HG03439 (cell line): ENCODE data around the gene EML4.

ENCODE experiments used
- ATAC-seq: cut with Tn5 transposase; IDR thresholded peaks from one replicate; pipeline ENCODE4 v1.9.1; 2021; ENCODE audit warnings: mild to moderate bottlenecking, moderate library complexity; ENCODE audit not compliant: unreplicated experiment

Gene EML4

DNA sequence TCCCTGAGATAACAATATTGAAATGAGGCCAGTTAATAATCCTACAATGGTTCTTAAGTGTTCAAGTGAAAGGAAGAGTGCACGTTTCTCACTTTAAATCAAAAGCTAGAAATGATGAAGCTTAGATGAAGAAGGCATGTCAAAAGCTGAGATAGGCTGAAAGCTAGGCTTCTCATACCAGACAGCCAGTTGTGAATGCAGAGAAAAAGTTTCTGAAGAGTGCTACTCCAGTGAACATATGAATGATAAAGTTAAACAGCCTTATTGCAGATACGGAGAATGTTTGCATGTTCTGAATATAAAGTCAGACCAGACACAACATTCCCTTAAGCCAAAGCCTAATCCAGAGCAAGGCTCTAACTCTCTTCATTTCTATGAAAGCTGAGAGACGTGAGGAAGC is 51.4 kb downstream of the EML4 start:
- no peak for ATAC-seq

DNA sequence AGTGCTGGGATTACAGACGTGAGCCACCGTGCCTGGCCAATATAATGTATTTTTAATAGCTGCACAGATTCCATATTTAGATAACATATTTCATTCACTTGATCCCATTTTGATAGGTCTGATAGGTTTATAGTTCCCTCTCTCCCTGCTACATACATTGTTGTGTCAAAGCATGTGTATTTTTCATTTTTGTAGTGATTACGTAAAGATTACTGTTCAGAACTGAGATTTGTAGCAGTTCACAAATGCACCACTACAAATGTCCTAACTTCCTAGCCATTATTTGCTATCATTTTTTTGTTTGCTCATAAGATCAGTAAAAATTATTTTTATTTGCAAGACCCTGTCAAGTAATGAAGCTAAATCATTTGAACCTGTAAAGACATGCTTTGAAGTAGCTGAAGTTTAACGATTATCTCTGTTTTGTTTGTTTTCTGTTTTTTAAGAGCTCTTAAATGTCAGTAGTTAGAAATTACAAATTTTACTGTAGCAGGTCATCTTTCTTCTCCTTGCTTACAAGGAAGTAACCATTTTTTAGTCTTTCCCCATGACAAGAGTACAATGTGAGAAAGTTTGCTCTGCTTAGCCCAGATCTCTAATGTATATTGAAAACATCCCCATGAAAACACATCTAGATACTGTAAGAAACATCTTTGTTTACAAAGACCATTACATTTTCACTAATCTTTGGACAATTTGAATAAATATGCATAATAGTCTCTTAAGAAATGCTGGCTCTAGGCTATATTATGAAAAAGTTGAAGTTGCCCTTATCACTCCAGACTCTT is 54.1 kb downstream of the EML4 start:
- no peak for ATAC-seq

GRCh38 chr2:42223855-42224268 is 54.7 kb downstream of the EML4 start:
- no peak for ATAC-seq

GRCh38 chr2:42224422-42225067 is 55.4 kb downstream of the EML4 start:
- no peak for ATAC-seq

GRCh38 chr2:42225573-42225972 is 56.4 kb downstream of the EML4 start:
- ATAC-seq, result no peak

DNA sequence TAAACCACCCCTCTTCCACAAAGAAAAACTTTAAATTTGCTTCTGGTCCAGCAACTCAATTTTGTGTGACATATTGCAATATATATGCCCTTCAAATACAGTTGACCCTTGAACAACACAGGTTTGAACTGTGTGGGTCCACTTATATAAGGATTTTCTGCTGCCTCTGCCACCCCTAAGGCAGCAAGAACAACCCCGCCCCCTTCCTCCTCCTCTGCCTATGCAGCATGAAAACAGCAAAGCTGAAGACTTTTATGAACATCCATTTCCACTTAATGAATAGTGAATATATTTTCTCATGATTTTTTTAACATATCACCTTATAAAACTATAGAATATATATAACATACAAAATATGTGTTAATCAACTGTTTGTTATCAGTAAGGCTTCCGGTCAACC is 58.3 kb downstream of the EML4 start:
- ATAC-seq, result no peak

DNA sequence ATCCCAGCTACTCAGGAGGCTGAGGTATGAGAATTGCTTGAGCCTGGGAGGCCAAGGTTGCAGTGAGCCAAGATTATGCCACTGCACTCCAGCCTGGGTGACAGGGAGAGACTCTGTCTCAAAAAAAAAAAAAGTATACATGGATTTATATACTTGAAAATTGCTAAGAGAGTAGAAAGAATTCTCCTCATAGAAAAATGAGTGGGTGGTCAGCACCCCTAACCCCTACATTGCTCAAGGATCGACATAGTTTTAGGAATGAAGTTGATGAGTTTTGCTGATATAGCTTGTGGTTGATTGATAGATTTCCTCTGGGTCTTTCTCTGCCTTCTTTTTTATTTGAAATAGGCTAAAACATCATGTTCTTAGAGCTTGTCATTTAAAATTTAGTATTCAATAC is 58.9 kb downstream of the EML4 start:
- no peak for ATAC-seq

- ATAC-seq, result no peak
These were observed 60.8 kb downstream of the EML4 start for GRCh38 chr2:42229949-42230348.

DNA sequence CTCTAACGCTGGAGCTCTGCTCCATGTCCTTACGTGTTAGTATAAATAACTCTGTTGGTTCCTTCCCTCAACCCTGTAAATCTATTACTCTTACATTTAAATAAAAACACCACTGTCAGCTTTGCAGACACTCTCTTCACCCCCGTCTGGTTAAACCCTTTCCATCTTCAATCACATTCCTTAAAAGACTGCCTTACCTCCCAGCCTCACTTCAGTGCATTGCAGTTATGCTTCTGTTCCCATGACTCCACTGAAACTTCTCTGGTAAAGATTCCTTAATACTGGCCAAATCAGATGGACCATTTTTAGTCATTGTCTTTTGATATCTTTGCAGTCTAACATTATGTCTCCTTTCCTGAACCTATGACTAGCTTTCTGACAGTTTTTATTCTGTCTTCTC is 61.7 kb downstream of the EML4 start:
- ATAC-seq, result no peak

GRCh38 chr2:42232024-42232423 is 62.9 kb downstream of the EML4 start:
- no peak for ATAC-seq

DNA sequence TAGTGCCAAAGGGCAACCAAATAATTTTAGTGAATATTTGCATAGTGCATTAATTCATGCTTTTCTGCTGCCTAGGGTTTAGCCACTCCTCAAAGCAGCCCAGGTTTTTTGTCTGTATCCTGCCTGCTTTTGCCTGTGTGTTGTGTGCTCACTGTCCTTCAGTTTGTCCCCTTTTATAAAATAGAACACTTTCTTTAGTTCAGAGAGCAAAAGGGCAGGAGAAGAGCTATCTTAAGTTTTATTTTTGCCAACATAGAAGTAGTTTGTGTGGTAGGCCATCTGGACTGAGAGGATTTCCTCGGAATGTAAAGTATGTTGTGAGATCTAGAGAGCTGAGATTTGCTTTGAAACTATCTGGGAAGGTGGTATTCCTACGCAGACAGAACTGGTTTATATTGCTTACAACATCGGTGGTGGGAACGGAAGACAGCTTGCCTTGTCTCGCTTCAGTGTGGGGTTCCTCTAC is 64.9 kb downstream of the EML4 start:
- ATAC-seq, result no peak

DNA sequence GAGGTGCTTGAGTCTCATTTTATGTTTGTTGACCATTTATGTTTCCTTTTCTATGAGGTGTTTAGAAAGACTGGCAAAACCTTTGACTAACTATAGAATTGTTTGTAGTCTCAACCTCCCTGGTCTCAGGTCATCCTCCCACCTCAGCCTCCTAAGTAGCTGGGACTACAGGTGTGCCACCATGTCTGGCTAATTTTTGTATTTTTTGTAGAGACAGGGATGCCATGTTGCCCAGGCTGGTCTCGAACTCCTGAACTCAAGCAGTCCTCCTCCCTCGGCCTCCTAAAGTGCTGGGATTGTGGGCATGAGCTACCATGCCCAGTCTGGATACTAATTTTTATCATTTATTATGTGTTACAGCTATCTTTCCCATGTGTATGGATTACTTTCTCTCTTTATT is 67.8 kb downstream of the EML4 start:
- ATAC-seq, result no peak

DNA sequence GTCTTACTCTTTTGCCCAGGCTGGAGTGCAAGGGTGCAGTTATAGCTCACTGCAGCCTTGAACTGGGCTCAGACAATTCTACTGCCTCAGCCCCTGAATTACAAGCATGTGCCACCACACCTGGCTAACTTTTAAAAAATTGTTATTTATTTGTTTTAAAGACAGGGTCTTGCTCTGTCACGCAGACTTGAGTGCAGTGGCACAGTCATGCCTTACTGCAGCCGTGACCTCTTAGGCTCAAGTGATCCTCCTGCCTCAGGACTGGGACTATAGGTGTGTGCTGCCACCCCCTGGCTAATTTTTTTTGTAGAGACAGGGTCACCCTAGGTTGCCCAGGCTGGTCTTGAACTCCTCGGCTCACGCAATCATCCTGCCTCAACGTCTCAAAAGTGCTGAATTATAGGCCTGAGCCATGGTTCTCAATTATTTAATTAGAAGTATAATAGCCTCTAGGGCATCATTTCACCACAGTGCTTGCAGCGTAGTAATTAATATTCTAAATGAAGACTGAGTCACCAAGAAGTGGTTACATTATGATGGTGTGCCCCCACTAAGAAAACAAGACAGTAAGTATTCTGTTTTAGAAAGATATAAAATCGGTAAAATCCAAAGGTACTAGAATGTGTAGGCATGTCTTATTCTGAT is 69.6 kb downstream of the EML4 start:
- no peak for ATAC-seq

GRCh38 chr2:42239289-42239661 is 70.1 kb downstream of the EML4 start:
- no peak for ATAC-seq

DNA sequence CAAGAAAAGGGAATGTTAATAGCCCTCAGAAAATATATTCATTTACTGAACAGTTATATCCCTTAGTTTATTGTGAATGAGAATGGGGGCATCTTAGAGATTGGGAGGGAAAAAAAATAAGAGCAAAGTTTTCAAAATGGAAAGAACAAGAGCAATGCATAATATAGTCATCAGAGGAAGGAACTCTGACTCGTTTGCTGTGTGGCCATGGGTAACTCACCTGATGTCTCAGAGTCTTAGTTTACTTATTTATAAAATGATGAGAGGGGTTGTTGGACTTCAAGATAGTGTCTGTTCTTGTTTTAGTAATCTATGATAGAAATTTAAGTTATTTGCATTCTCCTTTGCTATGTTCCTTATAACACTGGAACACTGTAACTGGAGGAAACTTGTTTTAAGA is 70.7 kb downstream of the EML4 start:
- no peak for ATAC-seq

DNA sequence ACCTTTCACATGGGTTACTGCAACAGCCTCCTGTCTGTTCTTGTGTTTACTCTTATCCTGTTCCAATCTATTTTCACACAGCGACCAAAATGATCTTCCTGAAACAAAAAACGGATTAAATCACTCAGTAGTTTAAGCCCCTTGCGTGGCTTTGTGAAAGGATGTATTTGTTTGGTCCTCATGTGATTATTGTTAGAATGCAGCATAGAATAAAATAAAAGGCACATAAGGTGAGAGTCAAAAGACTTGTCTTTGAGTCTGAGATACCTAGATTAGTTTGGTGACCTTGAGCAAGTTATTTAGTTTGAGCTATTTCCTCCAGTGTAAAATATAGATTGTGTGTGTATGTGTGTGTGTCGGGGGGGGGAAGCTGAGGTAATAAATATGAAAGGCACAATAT is 72.4 kb downstream of the EML4 start:
- ATAC-seq, result no peak

GRCh38 chr2:42243297-42243696 is 74.1 kb downstream of the EML4 start:
- no peak for ATAC-seq

DNA sequence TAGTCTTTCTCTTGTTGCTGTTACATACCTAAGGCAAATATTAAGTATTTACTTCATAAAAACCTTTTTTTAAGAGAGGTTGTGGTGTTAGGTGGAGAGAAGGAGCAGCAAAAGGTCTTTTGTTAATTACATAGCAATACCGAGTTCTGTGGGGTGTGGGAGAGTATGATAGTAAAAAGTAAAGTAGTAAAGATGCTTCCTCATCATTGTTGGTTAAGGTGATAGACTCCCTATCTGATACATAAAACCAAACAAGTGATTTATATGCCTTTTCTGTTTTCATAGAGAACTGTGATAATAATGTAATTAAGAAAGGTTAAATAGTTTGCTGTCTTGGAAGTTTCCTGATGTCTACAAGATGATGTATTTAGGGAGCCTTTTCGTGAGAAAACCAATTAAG is 75.4 kb downstream of the EML4 start:
- ATAC-seq, result no peak

GRCh38 chr2:42245396-42245795 is 76.2 kb downstream of the EML4 start:
- ATAC-seq, result no peak

- ATAC-seq, result no peak
These were observed 77.4 kb downstream of the EML4 start for GRCh38 chr2:42246562-42246961.

DNA sequence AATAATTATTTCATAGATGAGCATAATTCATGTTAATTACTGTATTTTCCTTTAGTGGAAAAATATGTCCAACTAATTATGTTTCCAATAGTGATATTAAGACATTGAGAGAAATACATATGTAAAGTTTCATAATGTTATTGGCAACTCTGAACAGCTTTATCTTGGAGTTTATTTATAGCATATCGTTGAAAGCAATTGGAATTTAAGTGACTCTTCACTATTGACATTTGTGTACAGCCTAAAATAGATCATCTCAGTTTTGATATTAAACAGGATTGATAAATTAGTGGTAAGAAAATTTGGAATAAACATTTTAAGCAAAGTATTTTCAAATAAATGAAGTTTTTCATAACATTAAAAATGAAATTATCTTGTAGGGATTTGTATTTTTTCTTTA is 79.7 kb downstream of the EML4 start:
- ATAC-seq, result no peak

GRCh38 chr2:42249284-42249683 is 80.1 kb downstream of the EML4 start:
- ATAC-seq, result no peak
